GM18909 (cell line): ENCODE data around the gene LIN37.

Experiments
- ATAC-seq: cut with Tn5 transposase; IDR thresholded peaks from one replicate; pipeline ENCODE4 v1.9.1; 2021; ENCODE audit warnings: mild to moderate bottlenecking; ENCODE audit not compliant: unreplicated experiment, poor library complexity

Gene LIN37

GRCh38 chr19:35733180-35734125 lies 14.9 kb upstream of the LIN37 start:
- no peak for ATAC-seq

- ATAC-seq = no peak
Observed at GRCh38 chr19:35734273-35734672, 14.1 kb upstream of the LIN37 start.

- no peak for ATAC-seq
Observed at GRCh38 chr19:35734889-35735288, 13.5 kb upstream of the LIN37 start.

GRCh38 chr19:35736913-35737886 lies 11.2 kb upstream of the LIN37 start:
- no peak for ATAC-seq

GRCh38 chr19:35738021-35738886 lies 10.1 kb upstream of the LIN37 start:
- ATAC-seq = no peak

- no peak for ATAC-seq
Observed at GRCh38 chr19:35738887-35739229, 9.5 kb upstream of the LIN37 start.

- no peak for ATAC-seq
Observed at GRCh38 chr19:35739275-35740107, 8.9 kb upstream of the LIN37 start.

- ATAC-seq = peak; percentile 25
Observed at GRCh38 chr19:35740108-35740422, 8.3 kb upstream of the LIN37 start.

- peak; percentile 65 for ATAC-seq
Observed at GRCh38 chr19:35740423-35741202, 7.8 kb upstream of the LIN37 start.

- no peak for ATAC-seq
Observed at GRCh38 chr19:35741203-35741515, 7.2 kb upstream of the LIN37 start.

GRCh38 chr19:35742121-35742724 lies 6.2 kb upstream of the LIN37 start, which contains the start of gene IGFLR1:
TSS of gene IGFLR1 (minus strand) at chr19:35742452. CDS start at chr19:35741180, 1,272 bp downstream.
- no peak for ATAC-seq

- no peak for ATAC-seq
Observed at GRCh38 chr19:35743640-35744429, 4.5 kb upstream of the LIN37 start.

GRCh38 chr19:35744430-35745327 lies 3.7 kb upstream of the LIN37 start:
- ATAC-seq = peak; percentile 31

GRCh38 chr19:35745328-35746086 lies 2.9 kb upstream of the LIN37 start, which contains the start of the genes PSENEN and U2AF1L4:
TSS of gene PSENEN (plus strand) at chr19:35745651. CDS start at chr19:35745931, 280 bp downstream.
TSS of gene U2AF1L4 (minus strand) at chr19:35745418. CDS start at chr19:35745391, 27 bp downstream.
- no peak for ATAC-seq

GRCh38 chr19:35746087-35746462 lies 2.3 kb upstream of the LIN37 start:
- ATAC-seq = no peak

GRCh38 chr19:35746531-35746930 lies 1.8 kb upstream of the LIN37 start:
- no peak for ATAC-seq
